AG04450 (cell line): ENCODE results near the gene PSMD7. TPM values are rescaled to one million over a fixed set of nuclear protein-coding genes. Genes with fewer than 3 reads are reported as not detected.

Experiments used
- CTCF ChIA-PET: fragments of 300-600, 350-600 bp; formaldehyde crosslinking; extraction: SDS; loops from one replicate; lab custom pipeline; 2022; ENCODE audit warnings: antibody characterized with exemption, inconsistent platforms; lab: Charles Lee
- POLR2A ChIA-PET: fragments of 350-600 bp; formaldehyde crosslinking; extraction: SDS; loops from one replicate; lab custom pipeline; 2021; ENCODE audit warnings: antibody characterized with exemption, inconsistent platforms; lab: Yijun Ruan, JAX
- DNase-seq: peaks from one replicate; pipeline ENCODE4 v3.0.0-alpha.2; 2011; ENCODE audit warnings: low read depth, low spot score
- H3K27ac ChIP-seq: one replicate; pipeline ENCODE4 v1.5.1; 2012; ENCODE audit warnings: low read depth, low read length, control low read depth
- H3K27me3 ChIP-seq: one replicate; pipeline ENCODE4 v1.6.0; 2012; ENCODE audit warnings: low read length; ENCODE audit not compliant: control insufficient read depth, insufficient read depth
- H3K4me3 ChIP-seq: 2 replicates; pipeline ENCODE4 v1.5.1; 2011; ENCODE audit warnings: mild to moderate bottlenecking, low read depth, low read length, control low read depth
- H3K9me3 ChIP-seq: 2 replicates; pipeline ENCODE4 v1.5.1; 2012; ENCODE audit warnings: low read length; ENCODE audit not compliant: control insufficient read depth, insufficient read depth
- polyA plus RNA-seq: library from polyadenylated mRNA; depleted of rRNA; stranded (reverse); fragments of >200 nt; gene quantifications from 2 replicates; pipeline ENCODE4 v1.2.3, GENCODE V29; 2011
- TF ChIP-seq, protein P1 (sequence below): IDR thresholded peaks from 2 replicates; pipeline ENCODE4 v1.5.1; 2011; ENCODE audit warnings: low read depth, low read length, control low read depth, inconsistent platforms

Gene PSMD7
- polyA plus RNA-seq, 1 experiment: 153 TPM

GRCh38 chr16:74298104-74298503, 1.5 kb downstream of the PSMD7 start:
- H3K9me3 ChIP-seq: peaks cover 2% of the 10 kb centered on the region; the same call in 1 of the 2 replicates
- DNase-seq: no peak
- H3K27ac ChIP-seq: no peak overlapping the region
- TF ChIP-seq, protein P1, sequence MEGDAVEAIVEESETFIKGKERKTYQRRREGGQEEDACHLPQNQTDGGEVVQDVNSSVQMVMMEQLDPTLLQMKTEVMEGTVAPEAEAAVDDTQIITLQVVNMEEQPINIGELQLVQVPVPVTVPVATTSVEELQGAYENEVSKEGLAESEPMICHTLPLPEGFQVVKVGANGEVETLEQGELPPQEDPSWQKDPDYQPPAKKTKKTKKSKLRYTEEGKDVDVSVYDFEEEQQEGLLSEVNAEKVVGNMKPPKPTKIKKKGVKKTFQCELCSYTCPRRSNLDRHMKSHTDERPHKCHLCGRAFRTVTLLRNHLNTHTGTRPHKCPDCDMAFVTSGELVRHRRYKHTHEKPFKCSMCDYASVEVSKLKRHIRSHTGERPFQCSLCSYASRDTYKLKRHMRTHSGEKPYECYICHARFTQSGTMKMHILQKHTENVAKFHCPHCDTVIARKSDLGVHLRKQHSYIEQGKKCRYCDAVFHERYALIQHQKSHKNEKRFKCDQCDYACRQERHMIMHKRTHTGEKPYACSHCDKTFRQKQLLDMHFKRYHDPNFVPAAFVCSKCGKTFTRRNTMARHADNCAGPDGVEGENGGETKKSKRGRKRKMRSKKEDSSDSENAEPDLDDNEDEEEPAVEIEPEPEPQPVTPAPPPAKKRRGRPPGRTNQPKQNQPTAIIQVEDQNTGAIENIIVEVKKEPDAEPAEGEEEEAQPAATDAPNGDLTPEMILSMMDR: no peak
- H3K27me3 ChIP-seq: no peaks in the 10 kb centered on the region
- POLR2A ChIA-PET: no interaction called here
- H3K4me3 ChIP-seq: peak overlapping the region; percentile 94
- CTCF ChIA-PET: interaction anchor here (0.7 to 2.2 kb wide), 3 partner anchors 12 to 127 kb away, joined by 3 to 19 read pairs (median 4); no protein-coding TSS in a partner anchor

GRCh38 chr16:74302341-74302740, 5.7 kb downstream of the PSMD7 start:
- TF ChIP-seq, protein P1: no peak
- ChIA-PET CTCF (no interaction called here), POLR2A (no interaction called here)
- H3K27ac ChIP-seq: no peak overlapping the region
- H3K27me3 ChIP-seq: no peaks in the 10 kb centered on the region
- no peaks in the 10 kb centered on the region for H3K9me3 ChIP-seq
- H3K4me3 ChIP-seq: no peak overlapping the region
- DNase-seq: no peak

DNA sequence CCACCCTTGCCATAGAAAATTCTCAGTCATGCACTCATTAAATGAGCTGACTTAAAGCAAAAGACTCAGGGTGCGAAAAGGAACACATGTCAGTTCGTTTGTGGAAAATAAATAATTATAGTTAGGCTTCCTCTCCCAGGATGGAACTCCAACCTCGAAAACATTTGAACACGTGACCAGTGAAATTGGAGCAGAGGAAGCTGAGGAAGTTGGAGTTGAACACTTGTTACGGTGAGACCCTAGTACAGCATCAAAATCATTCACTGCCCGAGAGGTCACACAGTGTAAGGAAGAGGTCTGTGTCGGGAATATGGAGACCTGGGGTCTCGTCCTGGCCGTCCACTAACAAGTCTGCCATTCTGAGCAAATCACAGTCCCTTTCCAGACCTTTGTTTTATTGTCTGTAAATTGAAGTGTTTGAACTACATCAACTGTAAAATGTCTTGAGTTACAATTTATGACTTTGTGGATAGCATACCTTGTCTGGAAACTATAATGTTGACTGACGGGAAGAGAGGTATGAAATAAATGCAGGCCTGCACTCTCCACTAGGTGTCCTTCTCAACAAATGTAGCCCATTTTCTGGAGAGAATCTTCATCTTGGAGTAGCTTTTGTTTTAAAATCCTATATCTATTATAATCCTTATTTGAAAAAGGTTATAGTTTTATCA, 7.7 kb downstream of the PSMD7 start:
- H3K27ac ChIP-seq: no peak overlapping the region
- ChIA-PET POLR2A (no interaction called here), CTCF (interaction anchor here (0.7 kb wide), 1 partner anchor 338 kb away, joined by 4 read pairs; no protein-coding TSS in a partner anchor)
- no peak overlapping the region for H3K4me3 ChIP-seq
- no peaks in the 10 kb centered on the region for H3K27me3 ChIP-seq
- TF ChIP-seq, protein P1: peak; percentile 49
- no peak for DNase-seq
- no peaks in the 10 kb centered on the region for H3K9me3 ChIP-seq

DNA sequence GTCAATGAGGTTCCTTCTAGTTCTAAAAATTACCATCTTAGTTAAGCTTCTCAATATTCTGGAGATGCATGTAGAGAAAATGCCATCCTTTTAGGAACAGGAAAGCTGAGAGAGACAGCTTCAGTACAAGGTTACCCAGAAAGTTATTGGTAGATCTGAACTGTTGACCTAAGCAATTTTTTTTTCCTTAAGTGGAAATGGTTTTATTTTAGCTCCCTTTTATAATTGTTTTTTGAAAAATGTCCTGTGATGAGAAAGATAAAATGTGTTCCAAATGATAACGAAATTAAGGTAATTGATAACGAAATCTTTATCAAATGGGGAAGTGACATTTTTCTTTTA, 8.2 kb downstream of the PSMD7 start:
- H3K27ac ChIP-seq: no peak overlapping the region
- no peaks in the 10 kb centered on the region for H3K9me3 ChIP-seq
- TF ChIP-seq, protein P1: no peak
- no peak for DNase-seq
- POLR2A ChIA-PET: no interaction called here
- CTCF ChIA-PET: interaction anchor here (0.7 kb wide), 1 partner anchor 337 kb away, joined by 4 read pairs; no protein-coding TSS in a partner anchor
- no peak overlapping the region for H3K4me3 ChIP-seq
- no peaks in the 10 kb centered on the region for H3K27me3 ChIP-seq

GRCh38 chr16:74305281-74305680, 8.7 kb downstream of the PSMD7 start:
- ChIA-PET CTCF (interaction anchor here (0.7 kb wide), 1 partner anchor 337 kb away, joined by 4 read pairs; no protein-coding TSS in a partner anchor), POLR2A (no interaction called here)
- TF ChIP-seq, protein P1: no peak
- Histone ChIP-seq H3K9me3 (no peaks in the 10 kb centered on the region), H3K4me3 (no peak overlapping the region), H3K27ac (no peak overlapping the region), H3K27me3 (no peaks in the 10 kb centered on the region)
- DNase-seq: no peak
